ENCODE measurements around the gene SMIM24.
"Not testable (repeated sequence)": the region's sequence is repeated elsewhere in the genome, so short reads cannot be mapped to it uniquely, and the experiment has no call there.

Gene SMIM24

GRCh38 chr19:3480383-3481091, at the start of gene SMIM24:
Gene SMIM24, minus strand, starts transcription at chr19:3480525. Its CDS starts 62 bp downstream, at chr19:3480463.
- no peak for DNase-seq

DNA sequence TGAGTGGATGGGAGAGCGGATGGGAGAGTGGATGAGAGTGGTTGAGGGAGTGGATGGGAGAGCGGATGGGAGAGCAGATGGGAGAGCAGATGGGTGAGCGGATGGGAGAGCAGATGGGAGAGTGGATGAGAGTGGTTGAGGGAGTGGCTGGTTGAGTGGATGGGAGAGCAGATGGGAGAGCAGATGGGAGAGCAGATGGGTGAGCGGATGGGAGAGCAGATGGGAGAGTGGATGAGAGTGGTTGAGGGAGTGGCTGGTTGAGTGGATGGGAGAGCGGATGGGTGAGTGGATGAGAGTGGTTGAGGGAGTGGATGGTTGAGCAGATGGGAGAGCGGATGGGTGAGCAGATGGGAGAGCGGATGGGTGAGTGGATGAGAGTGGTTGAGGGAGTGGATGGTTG, 49.0 kb upstream of the SMIM24 start:
- DNase-seq, result not testable (repeated sequence)

DNA sequence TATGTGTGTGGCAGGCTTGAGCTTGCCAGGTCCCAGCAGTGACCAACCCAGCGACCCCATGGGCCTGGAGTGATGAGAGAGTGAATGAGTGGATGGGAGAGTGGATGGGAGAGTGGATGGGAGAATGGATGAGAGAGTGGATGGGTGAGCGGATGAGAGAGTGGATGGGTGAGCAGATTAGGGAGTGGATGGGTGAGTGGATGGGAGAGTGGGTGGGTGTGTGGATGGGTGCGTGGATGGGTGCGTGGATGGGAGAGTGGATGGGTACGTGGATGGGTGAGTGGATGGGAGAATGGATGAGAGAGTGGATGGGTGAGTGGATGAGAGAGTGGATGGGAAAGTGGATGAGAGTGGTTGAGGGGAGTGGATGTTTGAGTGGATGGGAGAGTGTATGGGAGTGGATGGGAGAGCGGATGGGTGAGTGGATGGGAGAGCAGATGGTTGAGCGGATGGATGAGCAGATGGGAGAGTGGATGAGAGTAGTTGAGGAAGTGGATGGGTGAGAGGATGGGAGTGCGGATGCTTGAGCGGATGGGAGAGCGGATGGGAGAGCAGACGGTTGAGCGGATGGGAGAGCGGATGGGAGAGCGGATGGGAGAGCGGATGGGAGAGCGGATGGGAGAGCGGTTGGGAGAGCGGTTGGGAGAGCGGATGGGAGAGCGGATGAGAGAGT, 48.4 kb upstream of the SMIM24 start:
- no peak for DNase-seq

DNA sequence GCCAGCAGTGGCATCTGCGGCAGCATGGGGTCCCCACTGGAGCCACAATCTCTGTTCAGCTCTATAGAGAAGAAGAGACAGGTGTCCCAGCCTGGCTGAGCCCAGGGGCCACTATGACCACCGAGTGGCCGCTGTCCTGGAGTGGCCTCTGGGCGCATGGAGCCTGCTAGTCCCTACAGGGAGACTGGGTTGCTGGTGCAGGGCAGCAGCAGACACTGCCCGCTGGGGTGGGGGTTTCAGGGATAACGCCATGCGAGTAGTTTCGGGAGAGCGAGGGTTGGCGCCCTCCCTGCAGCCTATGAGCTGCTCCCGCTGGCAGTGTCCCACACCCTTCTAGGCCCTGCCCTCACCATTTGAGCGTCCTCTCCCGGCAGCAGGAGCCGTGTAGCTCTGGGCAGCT, 47.8 kb upstream of the SMIM24 start:
- DNase-seq, result no peak

GRCh38 chr19:3527238-3527910, 47.0 kb upstream of the SMIM24 start:
- no peak for DNase-seq

DNA sequence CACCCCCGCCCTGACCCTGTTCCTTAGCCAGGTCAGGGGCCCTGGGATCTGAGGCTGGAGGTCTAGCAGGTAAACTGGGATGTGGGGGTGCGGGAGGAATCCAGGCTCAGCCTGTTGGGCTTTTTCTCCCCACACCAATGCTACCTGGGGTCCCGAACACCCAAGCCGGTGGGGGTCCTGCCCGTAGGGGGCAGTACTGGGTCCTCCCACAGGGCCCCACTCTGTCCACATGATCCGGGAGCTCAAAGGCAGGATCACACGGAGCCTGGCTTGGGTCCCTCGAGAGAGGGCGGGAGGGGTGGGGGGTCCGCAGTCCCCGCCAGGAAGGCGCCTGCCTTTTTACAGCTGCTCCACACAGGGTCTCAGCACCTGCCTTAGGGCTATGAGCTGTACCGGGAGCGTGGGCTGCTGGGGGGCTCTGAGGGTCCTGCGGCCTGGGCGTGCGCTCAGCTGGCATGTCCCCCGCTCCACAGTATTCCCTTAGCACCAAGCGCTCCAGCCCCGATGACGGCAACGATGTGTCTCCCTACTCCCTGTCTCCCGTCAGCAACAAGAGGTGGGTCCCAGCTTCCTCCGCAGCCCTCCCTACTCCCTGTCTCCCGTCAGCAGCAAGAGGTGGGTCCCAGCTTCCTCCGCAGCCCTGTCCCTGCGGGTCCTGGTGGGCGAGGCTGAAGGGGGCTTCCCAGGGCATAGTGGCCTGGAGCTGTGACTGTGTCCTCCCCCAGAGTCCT, 46.3 kb upstream of the SMIM24 start:
- no peak for DNase-seq

DNA sequence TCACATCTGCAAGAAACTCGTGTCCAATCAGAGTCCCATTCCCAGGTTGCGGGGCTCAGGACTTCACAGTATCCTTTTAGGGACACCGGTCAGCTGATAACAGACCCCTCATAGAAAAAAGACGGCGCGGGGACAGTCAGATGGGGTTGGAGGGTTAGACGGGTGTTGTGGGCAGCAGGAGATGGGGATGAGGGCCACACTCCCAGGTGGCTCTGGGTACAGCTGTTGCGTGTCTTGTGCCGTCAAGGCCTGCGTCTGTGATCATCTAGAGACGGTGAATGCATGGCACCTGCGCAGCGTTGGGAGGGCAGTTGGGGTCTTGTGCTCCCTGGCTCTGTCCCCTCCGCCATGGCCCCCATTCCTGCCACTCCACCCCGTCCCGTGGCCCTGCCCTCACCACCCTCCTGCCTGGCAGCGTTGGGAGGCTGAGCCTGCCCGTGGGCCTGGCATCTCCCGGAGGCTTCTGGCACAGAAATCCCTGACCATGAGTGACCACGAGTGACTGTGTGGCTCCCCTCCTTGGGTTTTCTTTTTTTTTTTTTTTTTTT, 44.7 kb upstream of the SMIM24 start:
- DNase-seq, result no peak

DNA sequence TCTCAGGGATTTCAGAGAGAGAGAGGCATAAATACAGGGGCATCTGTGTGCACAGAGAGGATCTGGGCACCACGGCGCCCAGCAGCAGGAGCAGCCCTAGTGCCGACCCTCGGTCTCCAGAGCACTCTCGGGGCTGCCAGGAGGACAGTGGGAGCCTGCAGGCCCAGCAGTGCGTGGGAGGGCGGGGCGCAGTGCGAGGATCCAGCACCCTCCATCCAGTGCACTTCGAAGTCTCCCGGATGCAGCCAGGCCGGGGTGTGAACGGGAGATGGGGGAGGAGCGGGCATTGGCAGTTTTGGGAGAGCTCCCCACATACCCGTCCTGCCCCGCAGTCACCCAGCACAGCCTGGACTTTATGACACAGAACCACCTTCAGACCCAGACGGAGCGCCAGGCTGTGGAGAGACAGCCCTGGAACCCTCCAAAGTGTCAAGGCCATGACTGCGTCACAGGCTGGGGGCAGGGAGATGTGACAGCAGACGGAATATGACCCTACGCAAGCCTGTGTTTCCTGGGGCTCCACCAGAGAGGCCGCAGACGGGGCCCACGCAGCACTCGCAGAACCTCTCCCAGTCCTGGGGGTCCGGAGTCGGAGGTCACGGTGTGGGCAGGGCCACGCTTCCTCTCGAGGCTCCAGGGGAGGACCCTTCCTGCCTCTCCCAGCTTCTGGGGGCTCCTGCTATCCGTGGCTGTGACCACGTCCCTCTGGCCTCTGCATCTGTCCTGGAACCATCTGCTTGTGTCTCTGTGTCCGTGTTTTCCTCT, 43.9 kb upstream of the SMIM24 start:
- no peak for DNase-seq

DNA sequence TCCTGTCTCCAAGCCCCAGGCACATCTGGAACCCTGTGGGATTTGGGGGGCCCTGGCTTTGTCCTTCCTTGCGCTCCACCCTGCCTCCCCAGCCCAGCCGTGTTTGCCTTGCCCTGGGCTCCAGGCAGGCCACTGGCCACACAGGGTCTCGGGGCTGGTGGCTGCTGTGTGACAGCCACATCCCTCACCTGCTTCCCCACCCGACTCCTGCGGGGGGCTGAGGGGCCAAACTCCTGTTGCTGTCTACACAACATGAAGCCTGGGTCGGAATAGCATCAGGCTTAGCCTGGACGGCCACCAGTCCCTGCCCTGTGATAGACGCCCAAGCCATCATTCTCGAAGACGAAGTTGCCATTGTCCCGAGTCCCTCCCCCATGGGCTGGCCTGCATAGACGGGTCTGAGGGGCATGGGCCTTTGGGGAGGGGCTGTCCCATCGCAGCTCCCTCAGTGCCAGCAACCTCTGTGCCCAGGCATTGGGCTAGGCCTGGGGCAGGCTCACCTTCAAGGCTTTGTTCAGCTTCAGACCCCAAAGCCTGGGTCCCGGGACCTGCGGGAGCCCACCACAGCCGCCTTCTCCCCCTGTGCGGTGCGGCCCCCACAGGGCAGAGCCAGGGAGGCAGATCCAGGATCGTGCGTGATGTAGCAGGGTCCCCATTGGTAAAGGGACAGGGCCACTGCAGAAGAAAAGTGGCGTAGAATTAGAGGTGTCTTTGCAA, 43.2 kb upstream of the SMIM24 start:
- no peak for DNase-seq

DNA sequence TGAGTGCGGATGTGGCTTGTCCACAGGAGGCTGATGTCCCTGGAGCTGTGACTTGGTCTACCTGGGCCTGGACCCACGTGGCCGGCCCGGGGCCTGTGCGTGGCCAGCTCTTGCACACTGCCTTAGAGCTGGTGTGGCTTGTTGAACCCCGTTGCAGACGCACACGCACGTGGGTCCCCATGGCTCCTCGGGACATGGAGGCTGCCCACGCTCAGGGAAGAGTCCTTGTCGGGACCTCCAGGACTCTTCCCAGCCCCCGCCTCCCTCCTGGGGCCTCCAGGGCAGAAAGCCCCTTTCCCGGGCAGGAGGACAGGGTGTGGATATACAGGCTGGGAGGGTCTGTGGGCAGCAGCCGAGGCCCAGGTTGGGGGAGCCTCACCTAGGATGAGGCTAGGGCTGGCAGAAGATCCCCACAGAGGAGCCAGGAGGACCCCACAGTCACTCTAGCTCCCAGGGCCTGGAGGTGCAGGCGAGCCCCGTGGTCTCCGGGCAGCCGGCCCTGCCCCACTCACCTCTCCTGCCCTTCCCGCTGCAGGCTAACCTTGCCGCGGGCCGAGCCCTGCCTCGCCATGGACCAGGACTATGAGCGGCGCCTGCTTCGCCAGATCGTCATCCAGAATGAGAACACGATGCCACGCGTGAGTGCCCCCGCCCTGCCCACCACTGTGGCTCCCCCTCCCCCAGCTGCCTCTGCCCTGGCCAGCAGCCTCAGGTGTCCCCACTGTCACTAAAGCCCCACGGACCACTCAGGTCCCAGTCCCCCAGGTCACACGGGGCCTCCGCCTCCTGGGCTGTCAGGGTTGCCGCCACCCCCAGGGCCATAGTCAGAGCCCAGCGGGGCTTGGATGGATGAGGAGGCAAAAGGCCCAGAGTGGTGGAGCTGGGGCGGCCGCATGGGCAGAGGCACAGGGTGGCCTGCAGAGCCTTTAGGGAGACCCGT, 42.4 kb upstream of the SMIM24 start:
- DNase-seq, result no peak

GRCh38 chr19:3521104-3521445, 40.8 kb upstream of the SMIM24 start:
- no peak for DNase-seq

DNA sequence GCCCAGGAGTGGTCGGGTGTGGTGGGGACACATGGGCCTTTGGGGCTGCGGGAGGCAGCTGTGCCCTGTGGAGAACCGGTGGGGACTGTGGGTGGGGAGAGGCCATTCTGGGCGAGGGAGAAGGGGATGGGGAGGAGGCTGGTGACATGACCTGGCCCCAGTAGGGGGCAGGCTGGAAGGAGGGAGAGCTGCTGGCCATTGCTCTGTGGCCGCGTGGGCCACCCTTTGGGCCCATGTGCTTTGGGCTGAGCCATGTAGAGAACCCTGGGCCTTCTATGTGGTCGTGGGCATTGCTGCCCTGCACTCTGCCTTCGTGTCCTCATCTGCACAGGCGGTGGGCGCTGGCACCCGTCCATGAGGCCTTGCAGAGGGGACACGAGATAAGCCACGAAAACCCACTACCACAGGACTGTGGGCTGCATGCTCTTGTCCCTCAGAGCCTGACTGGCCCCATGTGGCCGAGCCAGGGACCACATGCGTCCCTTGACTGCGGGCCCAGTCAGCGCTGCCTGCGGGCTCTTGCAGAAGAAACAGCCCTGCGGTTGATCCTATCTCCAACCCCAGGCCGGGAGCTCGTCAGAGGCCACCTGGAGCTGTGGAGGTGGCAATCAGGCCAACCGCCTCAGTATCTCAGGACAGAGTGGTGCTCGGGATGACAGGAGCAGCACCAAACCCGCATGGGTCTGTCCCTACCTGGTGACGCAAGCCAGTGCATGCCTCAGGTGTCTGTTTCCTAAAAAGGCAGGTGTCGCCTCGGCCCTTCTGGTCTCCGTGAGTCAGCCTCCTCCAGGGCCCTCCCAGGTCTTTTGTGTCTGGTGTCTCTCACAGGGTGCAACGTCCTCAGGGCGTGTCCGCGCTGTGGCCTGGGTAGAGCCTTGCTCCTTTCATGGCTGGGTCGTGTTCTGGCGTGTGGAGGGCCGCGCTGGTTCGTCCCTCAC, 40.1 kb upstream of the SMIM24 start:
- no peak for DNase-seq

DNA sequence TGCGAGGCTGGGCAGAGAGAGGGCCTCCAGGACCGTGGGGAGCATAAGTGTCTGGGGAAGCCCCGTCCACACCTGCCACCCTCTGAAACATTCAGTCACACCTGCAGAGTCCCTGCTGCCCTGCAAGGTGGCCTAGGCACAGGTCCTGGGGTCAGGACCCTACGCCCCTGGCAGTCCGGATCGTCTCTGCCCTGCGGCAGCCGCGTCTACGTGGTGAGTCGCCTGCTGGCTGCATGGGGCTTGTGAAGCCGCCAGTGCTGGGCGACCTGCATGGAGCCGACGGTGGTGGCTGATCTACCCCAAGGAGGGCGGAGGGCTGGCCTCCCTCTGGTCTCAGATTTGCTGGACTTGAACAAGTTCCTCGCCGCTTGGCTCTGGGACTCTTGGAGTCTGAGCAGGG, 38.8 kb upstream of the SMIM24 start:
- no peak for DNase-seq

DNA sequence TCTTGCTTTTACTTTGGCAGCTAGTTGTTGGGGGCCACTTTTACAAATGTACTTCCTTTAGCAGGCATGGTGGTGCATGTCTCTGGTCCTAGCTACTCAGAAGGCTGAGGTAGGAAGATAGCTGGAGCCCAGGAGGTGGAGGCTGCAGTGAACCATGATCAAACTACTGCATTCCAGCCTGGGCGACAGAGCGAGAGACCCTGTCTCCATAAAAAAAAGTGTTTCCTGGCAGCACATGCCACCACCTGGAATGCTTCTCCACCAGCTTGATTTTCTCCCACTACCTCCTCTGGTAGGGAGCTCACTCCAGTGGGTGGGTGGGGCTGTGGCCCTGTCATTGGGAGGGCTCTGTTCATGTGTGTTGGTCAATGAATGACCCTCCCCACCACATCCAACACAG, 38.3 kb upstream of the SMIM24 start:
- no peak for DNase-seq

DNA sequence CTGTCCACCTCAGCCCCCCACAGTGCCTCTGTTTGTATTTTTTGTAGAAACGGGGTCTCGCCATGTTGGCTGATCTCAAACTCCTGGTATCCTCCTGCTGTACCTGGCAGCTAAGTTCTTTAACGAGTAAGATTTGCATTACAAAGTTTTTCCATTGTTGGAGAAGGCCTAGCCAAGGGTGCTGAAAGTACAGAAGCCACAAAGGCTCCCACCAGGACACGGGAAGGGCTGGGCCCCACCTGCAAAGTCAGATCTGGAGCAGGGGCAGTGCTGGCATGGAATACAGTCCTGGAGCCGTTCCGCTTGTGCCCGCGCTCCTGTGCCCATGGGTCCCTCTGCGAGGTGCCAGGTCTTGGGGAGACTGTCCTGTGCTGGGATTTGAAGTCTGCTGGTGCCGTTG, 37.9 kb upstream of the SMIM24 start:
- no peak for DNase-seq

DNA sequence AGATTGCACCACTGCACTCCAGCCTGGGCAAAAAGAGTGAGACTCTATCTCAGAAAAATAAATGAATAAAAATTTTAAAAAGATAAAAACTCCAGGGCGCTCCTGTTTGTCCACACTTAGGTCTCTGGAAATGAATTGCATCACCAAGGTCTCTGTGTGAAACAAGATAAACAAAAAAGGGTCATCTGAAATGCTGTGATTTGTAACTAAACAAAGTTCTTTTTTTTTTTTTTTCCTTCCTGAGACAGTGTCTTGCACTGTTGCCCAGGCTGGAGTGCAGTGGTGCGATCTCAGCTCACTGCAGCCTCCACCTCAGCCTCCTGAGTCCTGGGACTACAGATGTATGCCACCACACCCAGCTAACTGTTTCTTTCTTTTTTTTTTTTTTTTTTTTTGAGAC, 37.3 kb upstream of the SMIM24 start:
- no peak for DNase-seq

- DNase-seq, result no peak
These were observed 36.4 kb upstream of the SMIM24 start for GRCh38 chr19:3516675-3517207.

DNA sequence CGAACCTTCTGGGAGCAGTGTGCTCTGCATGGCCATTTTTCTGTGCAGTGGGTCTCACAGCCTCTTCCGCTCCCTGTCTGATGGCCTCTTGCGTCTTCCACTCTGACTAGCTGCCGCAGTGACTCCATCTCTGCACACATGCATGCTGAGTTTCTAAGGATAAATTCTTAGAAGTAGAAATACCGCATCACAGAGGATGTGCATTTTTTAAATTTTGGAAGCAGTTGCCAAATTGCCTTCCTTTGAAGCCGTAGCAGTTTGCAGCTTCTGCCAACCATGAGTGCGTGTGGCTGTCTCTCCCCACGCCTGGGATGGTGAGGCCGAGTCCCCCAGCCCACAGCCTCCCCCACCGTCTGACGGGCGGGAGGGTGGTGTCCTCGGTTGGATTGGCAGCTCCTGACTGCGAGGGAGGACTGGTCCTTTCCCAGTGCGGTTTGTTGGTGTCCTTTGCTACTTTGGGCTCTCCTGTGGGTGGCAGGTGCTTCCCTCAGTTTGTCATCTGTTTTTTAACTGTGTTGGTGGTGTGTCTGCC, 35.6 kb upstream of the SMIM24 start:
- DNase-seq, result no peak

DNA sequence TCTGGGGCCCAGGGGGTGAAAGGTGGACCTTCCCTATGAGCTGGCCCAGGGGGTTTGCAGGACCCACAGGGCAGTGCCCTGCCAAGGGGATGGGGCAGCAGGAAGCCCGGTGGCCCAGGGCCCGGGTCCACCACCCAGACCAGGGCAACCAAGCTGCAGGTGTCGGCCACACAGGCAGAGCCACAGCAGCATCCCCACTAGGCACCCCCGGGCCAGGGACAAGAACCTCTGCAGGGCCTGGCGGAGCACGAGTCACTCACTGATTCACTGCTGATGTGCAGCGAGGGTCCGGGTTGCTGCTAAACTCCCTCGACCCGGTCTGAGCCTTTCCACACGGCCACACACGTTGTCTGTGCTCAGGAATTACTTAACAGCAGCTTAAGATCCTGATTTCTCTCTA, 34.6 kb upstream of the SMIM24 start:
- no peak for DNase-seq

All from activated T-cell treated with anti-CD3 and anti-CD28 coated beads for 4 hours (primary cell).